A549 (cell line): ENCODE measurements around the gene DLG1.

Source experiments
- CTCF ChIP-seq: fragments of >200 bp; sonication (Bioruptor Twin); formaldehyde crosslinking; IDR thresholded peaks from 3 replicates; pipeline ENCODE4 v1.5.1; 2016
- JUN ChIP-seq, 2 experiments: fragments of >200 bp; sonication (Bioruptor Twin); formaldehyde crosslinking; IDR thresholded peaks; 2 replicates in 1 of 2; 3 replicates in 1 of 2; pipeline ENCODE4 v1.6.1; 2016 to 2017
- MAX ChIP-seq: IDR thresholded peaks from 2 replicates; pipeline ENCODE4 v1.6.1; 2012
- MYC ChIP-seq: IDR thresholded peaks from 2 replicates; pipeline ENCODE4 v1.6.1; 2012; ENCODE audit warnings: mild to moderate bottlenecking, inconsistent platforms, low read length, improper control_type of control experiment, borderline replicate concordance
- PBX3 ChIP-seq: IDR thresholded peaks from 2 replicates; pipeline ENCODE4 v1.6.1; 2012
- POLR2A ChIP-seq: IDR thresholded peaks from 2 replicates; pipeline ENCODE4 v1.6.1; 2012; ENCODE audit warnings: mild to moderate bottlenecking, low read length
- POLR2AphosphoS2 ChIP-seq: conservative IDR thresholded peaks from 2 replicates; pipeline ENCODE4 v1.6.1; 2012; ENCODE audit warnings: low read length, improper control_type of control experiment, inconsistent platforms
- SMC3 ChIP-seq: fragments of >200 bp; sonication (Bioruptor Twin); formaldehyde crosslinking; IDR thresholded peaks from 3 replicates; pipeline ENCODE4 v1.6.1; 2018; ENCODE audit warnings: inconsistent platforms

- no peak for TF ChIP-seq JUN (IDR thresholded peaks at IDR 0.05)
- no peak for TF ChIP-seq MYC
- TF ChIP-seq POLR2AphosphoS2, result no peak
- TF ChIP-seq POLR2A, result no peak
- TF ChIP-seq MAX, result no peak
- TF ChIP-seq PBX3, result no peak
- TF ChIP-seq CTCF, result no peak
- no peak for TF ChIP-seq SMC3
Observed at GRCh38 chr3:197169028-197169427, 129.4 kb downstream of the DLG1 start.
